GM12873 (cell line): Measurements from ENCODE around the gene CMAS.
A peak's percentile ranks its signal among the peaks of the same experiment; 100 is the strongest.

Experiments
- TF ChIP-seq, protein P1 (sequence below): IDR thresholded peaks from 2 replicates; pipeline ENCODE4 v1.5.1; 2012; ENCODE audit warnings: low read depth, mild to moderate bottlenecking, moderate library complexity, low read length, control low read depth; ENCODE audit not compliant: insufficient read depth; ENCODE audit errors: missing control alignments

CMAS gene

DNA sequence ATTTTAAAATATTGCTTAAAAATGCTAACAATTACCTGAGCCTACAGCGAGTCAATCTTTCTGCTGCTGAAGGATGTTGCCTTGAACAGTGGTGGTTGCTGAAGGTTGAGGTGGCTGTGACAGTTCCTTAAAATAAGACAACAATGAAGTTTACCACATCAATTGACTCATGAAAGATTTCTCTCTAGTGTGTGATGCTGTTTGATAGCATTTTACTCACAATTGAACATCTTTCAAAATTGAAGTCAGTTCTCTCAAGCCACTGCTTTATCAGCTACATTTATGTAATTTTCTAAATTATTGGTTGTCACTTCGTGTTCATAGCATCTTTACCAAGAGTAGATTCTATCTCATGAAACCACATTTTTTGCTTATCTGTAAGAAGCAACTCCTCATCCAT is 20.3 kb downstream of the CMAS start:
- TF ChIP-seq, protein P1, sequence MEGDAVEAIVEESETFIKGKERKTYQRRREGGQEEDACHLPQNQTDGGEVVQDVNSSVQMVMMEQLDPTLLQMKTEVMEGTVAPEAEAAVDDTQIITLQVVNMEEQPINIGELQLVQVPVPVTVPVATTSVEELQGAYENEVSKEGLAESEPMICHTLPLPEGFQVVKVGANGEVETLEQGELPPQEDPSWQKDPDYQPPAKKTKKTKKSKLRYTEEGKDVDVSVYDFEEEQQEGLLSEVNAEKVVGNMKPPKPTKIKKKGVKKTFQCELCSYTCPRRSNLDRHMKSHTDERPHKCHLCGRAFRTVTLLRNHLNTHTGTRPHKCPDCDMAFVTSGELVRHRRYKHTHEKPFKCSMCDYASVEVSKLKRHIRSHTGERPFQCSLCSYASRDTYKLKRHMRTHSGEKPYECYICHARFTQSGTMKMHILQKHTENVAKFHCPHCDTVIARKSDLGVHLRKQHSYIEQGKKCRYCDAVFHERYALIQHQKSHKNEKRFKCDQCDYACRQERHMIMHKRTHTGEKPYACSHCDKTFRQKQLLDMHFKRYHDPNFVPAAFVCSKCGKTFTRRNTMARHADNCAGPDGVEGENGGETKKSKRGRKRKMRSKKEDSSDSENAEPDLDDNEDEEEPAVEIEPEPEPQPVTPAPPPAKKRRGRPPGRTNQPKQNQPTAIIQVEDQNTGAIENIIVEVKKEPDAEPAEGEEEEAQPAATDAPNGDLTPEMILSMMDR: no peak

DNA sequence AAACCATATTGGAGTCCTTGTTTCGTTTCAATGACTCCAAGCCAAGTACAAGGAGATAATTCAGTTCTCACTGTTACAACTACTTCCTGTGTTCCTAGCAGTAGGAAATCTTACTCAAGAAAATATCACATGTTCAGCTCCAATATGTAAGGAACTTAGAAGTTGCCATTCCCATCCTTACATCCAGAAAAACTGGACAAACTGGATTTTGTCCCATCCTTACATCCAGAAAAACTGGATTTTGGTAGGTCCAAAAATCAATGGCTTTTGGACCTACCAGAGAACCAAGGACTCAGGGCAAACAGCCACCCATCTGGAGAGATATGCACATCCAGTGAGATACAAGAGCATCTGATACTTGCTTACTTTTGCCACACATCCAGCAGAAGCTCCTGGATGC is 23.8 kb downstream of the CMAS start:
- TF ChIP-seq, protein P1: no peak

DNA sequence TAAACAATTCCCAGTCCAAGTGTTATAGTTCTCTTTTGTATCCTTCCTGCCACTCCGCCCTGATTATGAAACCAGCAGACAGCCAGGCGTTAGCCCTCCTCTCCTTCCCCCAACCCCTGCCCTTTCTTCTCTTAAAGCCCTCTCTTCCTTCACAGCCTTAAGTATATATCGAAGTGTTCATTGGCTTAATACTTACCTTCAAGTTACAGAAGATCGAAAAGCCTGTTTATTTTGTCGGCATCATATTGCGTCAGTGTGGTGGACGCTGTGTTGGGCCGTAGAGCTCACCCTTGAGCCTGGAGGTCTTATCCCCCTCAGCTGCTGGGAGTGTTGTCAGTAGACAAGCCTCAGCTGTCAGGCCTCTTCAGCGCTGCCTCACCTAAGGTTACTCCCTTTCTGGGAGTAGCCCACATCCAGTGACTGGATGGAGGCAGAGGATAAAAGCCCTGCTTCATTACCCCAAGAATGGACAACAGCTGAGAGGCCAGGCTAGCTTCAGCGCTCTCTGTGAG is 36.2 kb downstream of the CMAS start:
- TF ChIP-seq, protein P1: no peak

DNA sequence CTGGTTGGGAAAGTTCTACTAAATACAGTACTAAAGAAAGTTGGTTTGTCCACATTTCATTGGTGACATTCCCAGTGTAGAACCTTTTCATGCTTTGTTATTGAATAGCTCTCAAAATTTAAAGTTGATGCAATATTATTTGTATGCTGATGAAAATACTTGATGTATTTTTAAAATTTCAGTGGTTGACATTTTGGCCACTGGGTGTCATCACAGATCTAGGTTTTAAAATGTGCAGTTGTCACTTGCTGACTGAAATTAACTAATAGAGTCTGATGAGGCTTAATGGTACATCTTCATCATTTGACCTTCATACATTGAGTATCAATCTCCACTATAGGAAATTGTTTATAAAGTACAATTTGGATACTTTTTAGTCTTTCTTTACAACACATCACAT is 37.1 kb downstream of the CMAS start:
- TF ChIP-seq, protein P1: peak; percentile 15

DNA sequence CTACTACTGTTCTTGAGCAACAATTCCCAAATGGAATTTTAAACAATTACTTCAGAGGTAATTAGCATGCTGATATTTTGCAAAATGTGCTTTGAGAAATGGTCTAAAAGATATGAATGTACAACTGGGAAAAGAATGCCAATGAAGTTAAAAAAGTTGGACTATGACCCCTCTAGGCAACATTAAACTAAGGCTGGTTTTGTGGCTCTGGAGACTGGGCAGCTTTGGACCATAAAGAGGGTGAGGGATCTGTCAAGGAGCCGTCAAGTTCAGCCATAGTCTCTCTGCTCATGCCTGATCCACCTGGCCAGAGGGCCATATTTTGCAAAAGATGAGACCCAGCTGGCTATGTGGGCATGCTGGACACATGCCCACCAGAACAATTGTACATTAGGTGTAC is 38.8 kb downstream of the CMAS start:
- TF ChIP-seq, protein P1: no peak

DNA sequence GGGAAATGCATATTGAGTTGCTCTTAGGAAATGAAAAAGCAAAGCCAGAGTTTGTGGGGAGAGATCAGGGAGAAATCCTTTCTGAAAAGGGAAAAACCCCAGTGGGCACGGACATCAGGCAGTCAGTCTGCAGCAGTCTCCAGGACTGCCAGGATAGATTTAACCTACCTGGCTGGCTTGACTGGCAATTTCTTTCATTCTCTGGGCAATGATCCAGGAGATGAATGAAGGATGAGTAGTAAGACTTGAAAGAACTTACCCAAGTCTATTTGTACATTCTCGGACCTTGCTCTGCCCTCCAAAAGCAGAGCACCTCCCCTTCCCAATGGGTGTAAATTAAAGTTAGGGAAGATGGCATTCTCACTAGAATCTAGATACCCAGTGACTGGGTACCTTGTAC is 42.9 kb downstream of the CMAS start:
- TF ChIP-seq, protein P1: no peak

DNA sequence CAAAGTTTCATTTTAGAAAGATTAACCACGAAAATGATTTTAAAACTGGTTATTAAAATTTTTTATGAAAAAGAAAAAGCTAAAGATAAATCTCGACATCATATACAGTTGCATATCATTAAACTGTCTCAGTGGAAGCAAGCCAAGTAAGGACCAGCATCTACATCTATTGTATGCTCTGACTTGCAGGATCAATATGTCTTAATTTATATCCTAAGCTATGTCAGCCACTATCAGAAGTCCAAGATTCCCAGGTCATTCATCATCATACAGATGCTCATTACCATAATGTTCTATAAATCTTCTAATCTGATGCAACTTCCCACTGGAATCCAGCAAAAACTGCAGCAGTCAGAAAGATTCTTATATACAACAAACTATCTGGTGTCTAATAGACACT is 43.5 kb downstream of the CMAS start:
- TF ChIP-seq, protein P1: no peak
